Upper lobe of right lung (tissue), 1 donor: ENCODE data around the gene LHFPL3. TPM values are rescaled to one million over a fixed set of nuclear protein-coding genes. Genes with fewer than 3 reads are reported as not detected.

Source experiments
- ATAC-seq: fragments of 200-7000 bp; cut with Tn5 transposase; one replicate; pipeline ENCODE4 v1.9.1; 2020; ENCODE audit warnings: mild to moderate bottlenecking, moderate library complexity
- DNase-seq: peaks from one replicate; pipeline ENCODE4 v3.0.0-alpha.2; 2020
- H3K27ac ChIP-seq: fragments of 200-600 bp; one replicate; pipeline ENCODE4 v1.8.0; 2022
- H3K27me3 ChIP-seq: fragments of 200-600 bp; one replicate; pipeline ENCODE4 v1.8.0; 2022; ENCODE audit warnings: mild to moderate bottlenecking
- H3K36me3 ChIP-seq: fragments of 200-600 bp; one replicate; pipeline ENCODE4 v1.8.0; 2022
- H3K4me1 ChIP-seq: fragments of 200-600 bp; one replicate; pipeline ENCODE4 v1.8.0; 2022
- H3K4me3 ChIP-seq: fragments of 200-600 bp; one replicate; pipeline ENCODE4 v1.8.0; 2022; ENCODE audit warnings: mild to moderate bottlenecking
- H3K9me3 ChIP-seq: fragments of 200-600 bp; one replicate; pipeline ENCODE4 v1.8.0; 2022
- CTCF ChIP-seq: fragments of 200-600 bp; IDR thresholded peaks from one replicate; pipeline ENCODE4 v1.8.0; 2022; ENCODE audit warnings: antibody characterized with exemption
- intact Hi-C: fragments of 100-400 bp; cut with DNase I; formaldehyde crosslinking; loops from one replicate; pipeline ENCODE4 v1.11.0; 2022
- total RNA-seq: library from RNA; stranded (reverse); fragmentation: NEBNext Ultra II Directional; extraction: Animal tissue kit (Norgen Biotek cat#: 25700); gene quantifications from one replicate; pipeline ENCODE4 v1.2.1, GENCODE V29; 2021
- donor health status: DM: no; HTN: yes; CAD: no; lungs with severe emphysema.

LHFPL3 gene
- total RNA-seq, 1 donor from 2014 or later = not detected

GRCh38 chr7:104850374-104850773 lies 522.0 kb downstream of the LHFPL3 start:
- H3K36me3 ChIP-seq = no peaks in the 10 kb centered on the region
- H3K4me3 ChIP-seq = no peak overlapping the region
- no peak overlapping the region for H3K27ac ChIP-seq
- intact Hi-C loops = no loop called here
- no peaks in the 10 kb centered on the region for H3K4me1 ChIP-seq
- TF ChIP-seq CTCF = no peak
- no peak for ATAC-seq
- H3K27me3 ChIP-seq = no peaks in the 10 kb centered on the region
- no peaks in the 10 kb centered on the region for H3K9me3 ChIP-seq
- no peak for DNase-seq

- no peaks in the 10 kb centered on the region for H3K4me1 ChIP-seq
- intact Hi-C loops = no loop called here
- no peaks in the 10 kb centered on the region for H3K27me3 ChIP-seq
- ATAC-seq = no peak
- no peaks in the 10 kb centered on the region for H3K9me3 ChIP-seq
- DNase-seq = no peak
- no peak for TF ChIP-seq CTCF
- H3K36me3 ChIP-seq = no peaks in the 10 kb centered on the region
- H3K4me3 ChIP-seq = no peak overlapping the region
- no peak overlapping the region for H3K27ac ChIP-seq
Observed at GRCh38 chr7:104851268-104851667, 522.9 kb downstream of the LHFPL3 start.

GRCh38 chr7:104852386-104852785 lies 524.0 kb downstream of the LHFPL3 start:
- DNase-seq = no peak
- no peaks in the 10 kb centered on the region for H3K27me3 ChIP-seq
- H3K27ac ChIP-seq = no peak overlapping the region
- intact Hi-C loops = no loop called here
- no peak for TF ChIP-seq CTCF
- no peaks in the 10 kb centered on the region for H3K36me3 ChIP-seq
- no peaks in the 10 kb centered on the region for H3K4me1 ChIP-seq
- ATAC-seq = no peak
- no peak overlapping the region for H3K4me3 ChIP-seq
- H3K9me3 ChIP-seq = no peaks in the 10 kb centered on the region

- Histone ChIP-seq H3K4me1 (no peaks in the 10 kb centered on the region), H3K9me3 (no peaks in the 10 kb centered on the region), H3K4me3 (no peak overlapping the region), H3K27ac (no peak overlapping the region), H3K27me3 (no peaks in the 10 kb centered on the region), H3K36me3 (no peaks in the 10 kb centered on the region)
- TF ChIP-seq CTCF = no peak
- no peak for ATAC-seq
- intact Hi-C loops = no loop called here
- no peak for DNase-seq
Observed at GRCh38 chr7:104855861-104856260, 527.5 kb downstream of the LHFPL3 start.

- Histone ChIP-seq H3K27me3 (no peaks in the 10 kb centered on the region), H3K4me3 (no peak overlapping the region), H3K9me3 (no peaks in the 10 kb centered on the region), H3K4me1 (no peaks in the 10 kb centered on the region), H3K27ac (no peak overlapping the region), H3K36me3 (no peaks in the 10 kb centered on the region)
- intact Hi-C loops = no loop called here
- no peak for TF ChIP-seq CTCF
- DNase-seq (no peak), ATAC-seq (no peak)
Observed at GRCh38 chr7:104857458-104858425, 529.3 kb downstream of the LHFPL3 start.
